Neutrophil (primary cell): Measurements from ENCODE around the gene SUSD6.

Source experiments
- H3K27ac ChIP-seq: fragments of 200-600 bp; sonication (generic); 2 replicates; pipeline ENCODE4 v1.5.1; 2016; ENCODE audit warnings: mild to moderate bottlenecking, moderate library complexity
- H3K27me3 ChIP-seq: fragments of 200-600 bp; sonication (generic); 2 replicates; pipeline ENCODE4 v1.6.0; 2016; ENCODE audit warnings: mild to moderate bottlenecking
- H3K36me3 ChIP-seq: fragments of 200-600 bp; sonication (generic); 2 replicates; pipeline ENCODE4 v1.5.1; 2017
- H3K4me1 ChIP-seq, 2 experiments: fragments of 200-600 bp in 1 of 2; sonication (generic) in 1 of 2; 1 replicate in 1 of 2; 2 replicates in 1 of 2; pipeline versions ENCODE4 v1.5.1 to v1.6.1; 2013 to 2016; ENCODE audit warnings: low read depth in 1 of 2, low read length in 1 of 2, mild to moderate bottlenecking in 1 of 2, moderate library complexity in 1 of 2; ENCODE audit not compliant: control insufficient read depth in 1 of 2, insufficient read depth in 1 of 2
- H3K4me3 ChIP-seq, 2 experiments: fragments of 200-600 bp in 1 of 2; sonication (generic) in 1 of 2; 1 replicate in 1 of 2; 2 replicates in 1 of 2; pipeline ENCODE4 v1.5.1; 2013 to 2016; ENCODE audit warnings: low read depth in 1 of 2, low read length in 1 of 2, mild to moderate bottlenecking in 1 of 2, moderate library complexity in 1 of 2
- H3K9me3 ChIP-seq: fragments of 200-600 bp; sonication (generic); 2 replicates; pipeline ENCODE4 v1.5.1; 2016
- TF ChIP-seq, protein P1 (sequence below): fragments of 200-600 bp; sonication (generic); IDR thresholded peaks from 2 replicates; pipeline ENCODE4 v1.5.1; 2016; ENCODE audit warnings: antibody characterized with exemption

Gene SUSD6

GRCh38 chr14:69617796-69618195 lies 6.4 kb downstream of the SUSD6 start:
- H3K27ac ChIP-seq = peak overlapping the region; percentile 98
- H3K27me3 ChIP-seq = no peaks in the 10 kb centered on the region
- TF ChIP-seq, protein P1, sequence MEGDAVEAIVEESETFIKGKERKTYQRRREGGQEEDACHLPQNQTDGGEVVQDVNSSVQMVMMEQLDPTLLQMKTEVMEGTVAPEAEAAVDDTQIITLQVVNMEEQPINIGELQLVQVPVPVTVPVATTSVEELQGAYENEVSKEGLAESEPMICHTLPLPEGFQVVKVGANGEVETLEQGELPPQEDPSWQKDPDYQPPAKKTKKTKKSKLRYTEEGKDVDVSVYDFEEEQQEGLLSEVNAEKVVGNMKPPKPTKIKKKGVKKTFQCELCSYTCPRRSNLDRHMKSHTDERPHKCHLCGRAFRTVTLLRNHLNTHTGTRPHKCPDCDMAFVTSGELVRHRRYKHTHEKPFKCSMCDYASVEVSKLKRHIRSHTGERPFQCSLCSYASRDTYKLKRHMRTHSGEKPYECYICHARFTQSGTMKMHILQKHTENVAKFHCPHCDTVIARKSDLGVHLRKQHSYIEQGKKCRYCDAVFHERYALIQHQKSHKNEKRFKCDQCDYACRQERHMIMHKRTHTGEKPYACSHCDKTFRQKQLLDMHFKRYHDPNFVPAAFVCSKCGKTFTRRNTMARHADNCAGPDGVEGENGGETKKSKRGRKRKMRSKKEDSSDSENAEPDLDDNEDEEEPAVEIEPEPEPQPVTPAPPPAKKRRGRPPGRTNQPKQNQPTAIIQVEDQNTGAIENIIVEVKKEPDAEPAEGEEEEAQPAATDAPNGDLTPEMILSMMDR = no peak
- no peaks in the 10 kb centered on the region for H3K9me3 ChIP-seq
- peaks cover 89 to 100% of the 10 kb centered on the region in 2 experiments for H3K4me1 ChIP-seq
- H3K36me3 ChIP-seq = no peaks in the 10 kb centered on the region
- H3K4me3 ChIP-seq = no peak overlapping the region

- Histone ChIP-seq H3K27me3 (no peaks in the 10 kb centered on the region), H3K9me3 (no peaks in the 10 kb centered on the region), H3K27ac (peak overlapping the region; percentile 98), H3K4me3 (no peak overlapping the region), H3K4me1 (peaks cover 83 to 98% of the 10 kb centered on the region in 2 experiments), H3K36me3 (no peaks in the 10 kb centered on the region)
- TF ChIP-seq, protein P1 = no peak
Observed at GRCh38 chr14:69619012-69619411, 7.6 kb downstream of the SUSD6 start.

- TF ChIP-seq, protein P1 = no peak
- Histone ChIP-seq H3K4me3 (no peak overlapping the region), H3K4me1 (peaks cover 83 to 98% of the 10 kb centered on the region in 2 experiments), H3K27me3 (no peaks in the 10 kb centered on the region), H3K27ac (peak overlapping the region; percentile 65), H3K9me3 (no peaks in the 10 kb centered on the region), H3K36me3 (no peaks in the 10 kb centered on the region)
Observed at GRCh38 chr14:69620211-69620611, 8.8 kb downstream of the SUSD6 start.

DNA sequence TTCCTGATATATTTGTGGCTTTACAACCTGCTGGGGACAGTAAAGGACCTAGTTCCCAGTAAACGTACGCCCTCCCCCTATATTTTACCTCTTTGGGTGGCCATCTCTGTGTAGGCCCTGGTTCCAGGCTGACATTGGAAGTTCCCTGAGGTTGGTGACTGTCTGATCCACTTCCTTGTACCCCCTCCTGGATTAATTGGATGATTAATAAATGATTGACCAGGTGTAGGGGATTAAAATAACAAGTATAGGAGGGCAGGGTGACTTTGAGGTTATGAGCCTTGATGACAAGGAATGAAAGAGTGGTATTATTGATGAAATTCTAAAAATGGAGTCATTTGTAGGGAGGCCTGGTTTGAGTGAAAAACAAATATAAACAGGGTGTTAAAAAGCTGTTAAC lies 9.6 kb downstream of the SUSD6 start:
- Histone ChIP-seq H3K36me3 (peaks cover 6% of the 10 kb centered on the region), H3K27me3 (no peaks in the 10 kb centered on the region), H3K4me3 (no peak overlapping the region), H3K9me3 (no peaks in the 10 kb centered on the region), H3K27ac (peak overlapping the region; percentile 65), H3K4me1 (peaks cover 83 to 98% of the 10 kb centered on the region in 2 experiments)
- TF ChIP-seq, protein P1 = no peak

GRCh38 chr14:69624136-69624535 lies 12.7 kb downstream of the SUSD6 start:
- H3K9me3 ChIP-seq = no peaks in the 10 kb centered on the region
- TF ChIP-seq, protein P1 = no peak
- peaks cover 6% of the 10 kb centered on the region for H3K36me3 ChIP-seq
- peak overlapping the region; percentile 80 for H3K27ac ChIP-seq
- peaks cover 61 to 83% of the 10 kb centered on the region in 2 experiments for H3K4me1 ChIP-seq
- no peaks in the 10 kb centered on the region for H3K27me3 ChIP-seq
- no peak overlapping the region for H3K4me3 ChIP-seq
